SK-N-SH (cell line): ENCODE results near the gene SKA2. TPM values are rescaled to one million over a fixed set of nuclear protein-coding genes. Genes with fewer than 3 reads are reported as not detected.
"Not testable (repeated sequence)": the region's sequence is repeated elsewhere in the genome, so short reads cannot be mapped to it uniquely, and the experiment has no call there.

ENCODE experiments used
- CTCF ChIA-PET: fragments of 300-600, 350-600 bp; formaldehyde crosslinking; extraction: SDS; loops from one replicate; lab custom pipeline; 2021; lab: Yijun Ruan, JAX
- POLR2A ChIA-PET: fragments of 350-600 bp; sonication (Branson Sonifier 250); formaldehyde crosslinking; extraction: SDS; loops from one replicate; lab custom pipeline; 2020; ENCODE audit warnings: antibody characterized with exemption, inconsistent platforms; lab: Yijun Ruan, JAX
- DNase-seq: peaks from one replicate; pipeline ENCODE4 v3.0.0; 2012
- H2AFZ ChIP-seq: fragments of 200-600 bp; sonication (generic); 2 replicates; pipeline ENCODE4 v1.8.1; 2016; ENCODE audit warnings: antibody characterized with exemption, mild to moderate bottlenecking, low read depth
- H3F3A ChIP-seq: fragments of 200-600 bp; sonication (generic); replicated peaks from 2 replicates; pipeline ENCODE3; 2016; ENCODE audit warnings: antibody characterized with exemption, mild to moderate bottlenecking; ENCODE audit not compliant: insufficient read depth
- H3K27ac ChIP-seq, 2 experiments: fragments of 200-500 bp in 1 of 2; fragments of 200-600 bp in 1 of 2; sonication (Bioruptor generic) in 1 of 2; sonication (generic), shearing (Covaris generic) in 1 of 2; 2 replicates each; pipeline versions ENCODE4 v1.5.1 to v1.6.1; 2014 to 2016; ENCODE audit warnings: low read depth in 2 of 2, inconsistent platforms in 1 of 2, low read length in 1 of 2, mild to moderate bottlenecking in 1 of 2, mixed read lengths in 1 of 2
- H3K27me3 ChIP-seq: fragments of 200-600 bp; sonication (generic), shearing (Covaris generic); 2 replicates; pipeline ENCODE4 v1.6.1; 2016; ENCODE audit warnings: mixed run types; ENCODE audit not compliant: insufficient read depth
- H3K36me3 ChIP-seq, 2 experiments: fragments of 200-500 bp in 1 of 2; fragments of 200-600 bp in 1 of 2; sonication (Bioruptor generic) in 1 of 2; sonication (generic) in 1 of 2; replicated peaks in 1 of 2; 2 replicates each; pipeline versions ENCODE3 to v1.5.1; 2014 to 2016; ENCODE audit warnings: low read length in 1 of 2, mild to moderate bottlenecking in 1 of 2; ENCODE audit not compliant: insufficient read depth in 2 of 2, control insufficient read depth in 1 of 2
- H3K4me1 ChIP-seq, 2 experiments: fragments of 200-500 bp in 1 of 2; fragments of 200-600 bp in 1 of 2; sonication (Bioruptor generic) in 1 of 2; sonication (generic), shearing (Covaris generic) in 1 of 2; 2 replicates each; pipeline versions ENCODE4 v1.5.1 to v1.6.1; 2014 to 2016; ENCODE audit warnings: low read depth in 1 of 2, low read length in 1 of 2, mixed run types in 1 of 2; ENCODE audit not compliant: insufficient read depth in 2 of 2, control insufficient read depth in 1 of 2
- H3K4me2 ChIP-seq: fragments of 200-600 bp; sonication (generic), shearing (Covaris generic); 2 replicates; pipeline ENCODE4 v1.6.1; 2017; ENCODE audit warnings: mixed run types
- H3K4me3 ChIP-seq, 2 experiments: fragments of 200-500 bp in 1 of 2; fragments of 200-600 bp in 1 of 2; sonication (Bioruptor generic) in 1 of 2; sonication (generic), shearing (Covaris generic) in 1 of 2; 2 replicates each; pipeline versions ENCODE4 v1.5.1 to v1.8.1; 2014 to 2016; ENCODE audit warnings: low read depth in 2 of 2, inconsistent platforms in 1 of 2, low read length in 1 of 2, mild to moderate bottlenecking in 1 of 2, mixed read lengths in 1 of 2, moderate library complexity in 1 of 2
- H3K79me2 ChIP-seq: fragments of 200-600 bp; sonication (generic); 2 replicates; pipeline ENCODE4 v1.8.1; 2017; ENCODE audit warnings: mild to moderate bottlenecking; ENCODE audit not compliant: insufficient read depth
- H3K9ac ChIP-seq: fragments of 200-600 bp; sonication (generic); 2 replicates; pipeline ENCODE4 v1.6.1; 2017; ENCODE audit warnings: mixed run types
- H3K9me2 ChIP-seq: fragments of 200-600 bp; sonication (generic); 2 replicates; pipeline ENCODE4 v1.6.1; 2017; ENCODE audit warnings: mixed run types
- H3K9me3 ChIP-seq: fragments of 200-600 bp; sonication (generic); 2 replicates; pipeline ENCODE4 v1.6.1; 2017; ENCODE audit warnings: mixed run types, mild to moderate bottlenecking, moderate library complexity
- H4K20me1 ChIP-seq: fragments of 200-600 bp; sonication (generic); 2 replicates; pipeline ENCODE4 v1.6.1; 2017; ENCODE audit warnings: mild to moderate bottlenecking, mixed run types; ENCODE audit not compliant: insufficient read depth
- CHD2 ChIP-seq: fragments of 150-350 bp; IDR thresholded peaks from 2 replicates; pipeline ENCODE4 v1.6.1; 2018; ENCODE audit warnings: low read length; ENCODE audit not compliant: partially characterized antibody
- FOXM1 ChIP-seq: IDR thresholded peaks from 2 replicates; pipeline ENCODE4 v1.4.0; 2012; ENCODE audit warnings: low read depth, mild to moderate bottlenecking
- GATA2 ChIP-seq: sonication (generic); formaldehyde crosslinking; IDR thresholded peaks from 2 replicates; pipeline ENCODE4 v1.5.0; 2020; ENCODE audit warnings: mild to moderate bottlenecking, missing genetic modification reagents
- NRF1 ChIP-seq: IDR thresholded peaks from 2 replicates; pipeline ENCODE4 v1.6.1; 2012; ENCODE audit warnings: low read depth, mild to moderate bottlenecking, low read length
- RAD21 ChIP-seq: IDR thresholded peaks from 2 replicates; pipeline ENCODE4 v1.6.1; 2012; ENCODE audit warnings: mild to moderate bottlenecking, low read length
- RFX5 ChIP-seq: IDR thresholded peaks from 2 replicates; pipeline ENCODE4 v1.6.1; 2012; ENCODE audit warnings: mild to moderate bottlenecking, improper control_type of control experiment, low read length
- RXRA ChIP-seq: IDR thresholded peaks from 2 replicates; pipeline ENCODE4 v1.4.0; 2012; ENCODE audit warnings: low read depth, mild to moderate bottlenecking, borderline replicate concordance
- TEAD4 ChIP-seq: IDR thresholded peaks from 2 replicates; pipeline ENCODE4 v1.4.0; 2012; ENCODE audit warnings: mild to moderate bottlenecking, borderline replicate concordance; ENCODE audit not compliant: insufficient read depth
- WGBS: methylation state at CpG from one replicate; pipeline ENCODE4 v1.1.6; 2017; ENCODE audit warnings: low lambda C conversion rate; 5-methylcytosine and 5-hydroxymethylcytosine counted together
- polyA plus RNA-seq, 3 experiments: library from polyadenylated mRNA; depleted of rRNA; stranded (reverse); fragments of >200 nt; gene quantifications; 2 replicates each; pipeline ENCODE4 v1.2.3, GENCODE V29; 2012
- TF ChIP-seq, protein P1 (sequence below): IDR thresholded peaks from 2 replicates; pipeline ENCODE4; 2012

SKA2 gene
- polyA plus RNA-seq, 1 of the 3 experiments (the other 2 are of a cell fraction): 12.8 TPM

- TF ChIP-seq, protein P1, sequence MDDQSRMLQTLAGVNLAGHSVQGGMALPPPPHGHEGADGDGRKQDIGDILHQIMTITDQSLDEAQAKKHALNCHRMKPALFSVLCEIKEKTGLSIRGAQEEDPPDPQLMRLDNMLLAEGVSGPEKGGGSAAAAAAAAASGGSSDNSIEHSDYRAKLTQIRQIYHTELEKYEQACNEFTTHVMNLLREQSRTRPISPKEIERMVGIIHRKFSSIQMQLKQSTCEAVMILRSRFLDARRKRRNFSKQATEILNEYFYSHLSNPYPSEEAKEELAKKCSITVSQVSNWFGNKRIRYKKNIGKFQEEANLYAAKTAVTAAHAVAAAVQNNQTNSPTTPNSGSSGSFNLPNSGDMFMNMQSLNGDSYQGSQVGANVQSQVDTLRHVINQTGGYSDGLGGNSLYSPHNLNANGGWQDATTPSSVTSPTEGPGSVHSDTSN: peak; percentile 54
- peak; percentile 82 for TF ChIP-seq RXRA
- TF ChIP-seq CHD2: no peak
- 0 out of 2 replicates have a peak, but pooled peaks have one; percentile 40 for TF ChIP-seq FOXM1
- TF ChIP-seq TEAD4: peak; percentile 79
- TF ChIP-seq NRF1: no peak
- TF ChIP-seq, all 33 proteins: peak for 15
Measured at GRCh38 chr17:59093702-59094231, 61.2 kb downstream of the SKA2 start (continued).

GRCh38 chr17:59093145-59093701, 61.8 kb downstream of the SKA2 start:
- H2AFZ ChIP-seq: peak overlapping the region; percentile 39; the same call in 1 of the 2 replicates
- H3K9ac ChIP-seq: peak overlapping the region; percentile 55; the same call in 1 of the 2 replicates
- H3K4me3 ChIP-seq: peak overlapping the region in 1 of 2 experiments; percentile 1; a peak in 1 of 4 replicates
- peaks cover 31% of the 10 kb centered on the region for H3F3A ChIP-seq
- TF ChIP-seq RXRA: no peak
- no peak for TF ChIP-seq RAD21
- TF ChIP-seq RFX5: no peak
- TF ChIP-seq GATA2: no peak
- TF ChIP-seq, all 33 proteins: peak for 0
- no peaks in the 10 kb centered on the region for H3K27me3 ChIP-seq
- peak overlapping the region; percentile 61 to 95 for H3K27ac ChIP-seq
- no peaks in the 10 kb centered on the region; the same call in 1 of the 2 replicates for H3K9me3 ChIP-seq
- peaks cover 81% of the 10 kb centered on the region for H3K79me2 ChIP-seq
- H3K4me2 ChIP-seq: peak overlapping the region; percentile 64
- no peaks in the 10 kb centered on the region for H3K9me2 ChIP-seq
- H3K4me1 ChIP-seq: peaks cover 5 to 10% of the 10 kb centered on the region in 2 experiments
- 59% methylated on average over 4 of the region's 4 CpGs for WGBS
- CTCF ChIA-PET: interaction anchor here (1.3 kb wide), 1 partner anchor 39 kb away, joined by 4 read pairs; no protein-coding TSS in a partner anchor
- no peak for DNase-seq
- POLR2A ChIA-PET: interaction anchor here (0.7 to 3.0 kb wide), 2 partner anchors 13 to 1293 kb away, joined by 3 to 9 read pairs; partner anchors contain the start of gene TRIM37
- peaks cover 3 to 44% of the 10 kb centered on the region in 2 experiments for H3K36me3 ChIP-seq
- no peaks in the 10 kb centered on the region for H4K20me1 ChIP-seq

GRCh38 chr17:59090593-59090992, 64.4 kb downstream of the SKA2 start:
- WGBS: 95% methylated on average over 12 of the region's 12 CpGs
- H3K9me2 ChIP-seq, DNase-seq, H3K27ac ChIP-seq, H4K20me1 ChIP-seq, H3K27me3 ChIP-seq, H3K9ac ChIP-seq, H3K4me3 ChIP-seq, H2AFZ ChIP-seq, POLR2A ChIA-PET, H3K9me3 ChIP-seq, H3K4me2 ChIP-seq: not testable (repeated sequence)
- peaks cover 11 to 48% of the 10 kb centered on the region in 2 experiments for H3K36me3 ChIP-seq
- CTCF ChIA-PET: interaction anchor here (1.0 kb wide), 1 partner anchor 25 kb away, joined by 3 read pairs; no protein-coding TSS in a partner anchor
- H3K79me2 ChIP-seq: peaks cover 60% of the 10 kb centered on the region
- H3K4me1 ChIP-seq: peaks cover 5 to 10% of the 10 kb centered on the region in 2 experiments
- H3F3A ChIP-seq: peaks cover 31% of the 10 kb centered on the region
